HepG2 (cell line): ENCODE data around the gene CABLES2. TPM values are rescaled to one million over a fixed set of nuclear protein-coding genes. Genes with fewer than 3 reads are reported as not detected.

ENCODE experiments used
- BRD4 ChIP-seq: sonication (generic); formaldehyde crosslinking; IDR thresholded peaks from 2 replicates; pipeline ENCODE4 v1.4.0; 2020; ENCODE audit warnings: missing genetic modification reagents
- ETS1 ChIP-seq: sonication (generic); formaldehyde crosslinking; IDR thresholded peaks from 2 replicates; pipeline ENCODE4 v1.4.0; 2020; ENCODE audit warnings: missing genetic modification reagents
- FOXP4 ChIP-seq: sonication (generic); formaldehyde crosslinking; IDR thresholded peaks from 2 replicates; pipeline ENCODE4 v1.4.0; 2020; ENCODE audit warnings: missing genetic modification reagents
- HMGA1 ChIP-seq: sonication (generic); formaldehyde crosslinking; conservative IDR thresholded peaks from 2 replicates; pipeline ENCODE4 v1.4.0; 2020; ENCODE audit warnings: missing genetic modification reagents
- JDP2 ChIP-seq: sonication (generic); formaldehyde crosslinking; IDR thresholded peaks from 2 replicates; pipeline ENCODE4 v1.8.1; 2022; ENCODE audit warnings: missing genetic modification reagents, borderline replicate concordance
- MEIS1 ChIP-seq: sonication (generic); formaldehyde crosslinking; IDR thresholded peaks from 2 replicates; pipeline ENCODE4 v1.9.0; 2021; ENCODE audit warnings: mild to moderate bottlenecking, missing genetic modification reagents, moderate library complexity, borderline replicate concordance
- NFATC3 ChIP-seq: sonication (generic); formaldehyde crosslinking; IDR thresholded peaks from 2 replicates; pipeline ENCODE4 v1.5.1; 2020; ENCODE audit warnings: mild to moderate bottlenecking, missing genetic modification reagents
- NFYB ChIP-seq: sonication (generic); formaldehyde crosslinking; IDR thresholded peaks from 2 replicates; pipeline ENCODE4 v1.4.0; 2020; ENCODE audit warnings: missing genetic modification reagents
- NR1H2 ChIP-seq: sonication (generic); formaldehyde crosslinking; IDR thresholded peaks from 2 replicates; pipeline ENCODE4 v1.8.1; 2022; ENCODE audit warnings: low read depth, missing genetic modification reagents, borderline replicate concordance
- RBFOX2 ChIP-seq: fragments of 200-400 bp; formaldehyde crosslinking; IDR thresholded peaks from 2 replicates; pipeline ENCODE4 v1.6.1; 2017; ENCODE audit warnings: low read depth, mild to moderate bottlenecking, low read length
- TFE3 ChIP-seq: IDR thresholded peaks from 2 replicates; pipeline ENCODE4 v1.6.1; 2016
- ZBTB42 ChIP-seq: sonication (generic); formaldehyde crosslinking; IDR thresholded peaks from 2 replicates; pipeline ENCODE4 v1.5.0; 2020; ENCODE audit warnings: mild to moderate bottlenecking, missing genetic modification reagents
- ZNF143 ChIP-seq: sonication (generic); formaldehyde crosslinking; IDR thresholded peaks from 2 replicates; pipeline ENCODE4 v1.4.0; 2020; ENCODE audit warnings: missing genetic modification reagents
- ZNF331 ChIP-seq: sonication (generic); formaldehyde crosslinking; IDR thresholded peaks from 2 replicates; pipeline ENCODE4 v1.4.0; 2020; ENCODE audit warnings: missing genetic modification reagents
- ZNF691 ChIP-seq: sonication (generic); formaldehyde crosslinking; IDR thresholded peaks from 2 replicates; pipeline ENCODE4 v1.4.0; 2020; ENCODE audit warnings: missing genetic modification reagents, low read depth, mild to moderate bottlenecking, borderline replicate concordance
- ZNF740 ChIP-seq: sonication (generic); formaldehyde crosslinking; IDR thresholded peaks from 2 replicates; pipeline ENCODE4 v1.4.0; 2020; ENCODE audit warnings: missing genetic modification reagents
- ZNF772 ChIP-seq: sonication (generic); formaldehyde crosslinking; IDR thresholded peaks from 2 replicates; pipeline ENCODE4 v1.5.0; 2020; ENCODE audit warnings: mild to moderate bottlenecking, missing genetic modification reagents
- ZNF784 ChIP-seq: sonication (generic); formaldehyde crosslinking; IDR thresholded peaks from 2 replicates; pipeline ENCODE4 v1.5.1; 2020; ENCODE audit warnings: missing genetic modification reagents, mild to moderate bottlenecking, borderline replicate concordance
- ZNF878 ChIP-seq: sonication (generic); formaldehyde crosslinking; IDR thresholded peaks from 2 replicates; pipeline ENCODE4 v1.8.1; 2023; ENCODE audit warnings: mild to moderate bottlenecking, missing genetic modification reagents, moderate library complexity
- ZSCAN5A ChIP-seq: sonication (generic); formaldehyde crosslinking; IDR thresholded peaks from 2 replicates; pipeline ENCODE4 v1.8.0; 2022; ENCODE audit warnings: mild to moderate bottlenecking, missing genetic modification reagents, borderline replicate concordance
- polyA plus RNA-seq, 8 experiments: library from polyadenylated mRNA; depleted of rRNA in 3 of 8; stranded (reverse) in 7 of 8; unstranded in 1 of 8; fragments of >200 nt; fragmentation: Illumina TruSeq in 4 of 8; extraction: Trizol in 4 of 8; gene quantifications; 2 replicates each; pipeline versions ENCODE4 v1.2.1 to v1.2.3, GENCODE V29; 2011 to 2016; ENCODE audit warnings: low read depth in 4 of 8, missing spikeins in 1 of 8, mixed read lengths in 1 of 8; ENCODE audit not compliant: insufficient read depth in 1 of 8
- total RNA-seq, 5 experiments: library from RNA; depleted of rRNA; stranded (reverse); fragments of >200 nt; fragmentation: Illumina TruSeq; extraction: Trizol; gene quantifications; 2 replicates each; pipeline ENCODE4 v1.2.3, GENCODE V29; 2016; ENCODE audit warnings: low read depth in 1 of 5

Gene CABLES2
- total and polyA plus RNA-seq, 2 of the 13 experiments (the other 11 are each of a cell fraction or from before 2014, with no cell fraction given): 5.2 to 9.7 TPM

GRCh38 chr20:62407221-62407992, at the start of gene CABLES2 (continued):
- TF ChIP-seq ZNF784: no peak
- peak; percentile 81 for TF ChIP-seq FOXP4
- peak; percentile 91 for TF ChIP-seq ZNF331 (CRISPR knock-in tag)
- no peak for TF ChIP-seq RBFOX2
- TF ChIP-seq MEIS1 (CRISPR knock-in tag): peak; percentile 96
- TF ChIP-seq ZBTB42 (CRISPR knock-in tag): peak; percentile 34; the same call in 1 of the 2 replicates
- TF ChIP-seq ZSCAN5A (CRISPR knock-in tag): peak; percentile 70
- peak; percentile 87; the same call in 1 of the 2 replicates for TF ChIP-seq BRD4 (CRISPR knock-in tag)
- TF ChIP-seq TFE3 (CRISPR knock-in tag): peak; percentile 56; the same call in 1 of the 2 replicates
- peak; percentile 80 for TF ChIP-seq ZNF740 (CRISPR knock-in tag)
- TF ChIP-seq ZNF691 (CRISPR knock-in tag): peak; percentile 97
- TF ChIP-seq HMGA1 (CRISPR knock-in tag): no peak
- TF ChIP-seq NFATC3 (CRISPR knock-in tag): peak; percentile 93
- peak; percentile 54 for TF ChIP-seq ZNF143 (CRISPR knock-in tag)
- TF ChIP-seq ETS1 (CRISPR knock-in tag): no peak
- TF ChIP-seq JDP2 (CRISPR knock-in tag): no peak
- no peak for TF ChIP-seq ZNF878 (CRISPR knock-in tag)
- peak; percentile 87 for TF ChIP-seq NFYB (CRISPR knock-in tag)
- TF ChIP-seq ZNF772 (CRISPR knock-in tag): peak; percentile 83
- no peak for TF ChIP-seq NR1H2 (CRISPR knock-in tag)
